NT2/D1 (cell line): ENCODE measurements around the gene VSTM2L.

ENCODE experiments used
- SUZ12 ChIP-seq: IDR thresholded peaks from 2 replicates; pipeline ENCODE4 v1.6.1; 2011; ENCODE audit not compliant: insufficient read length, insufficient read depth; ENCODE audit errors: extremely low read depth
- YY1 ChIP-seq: IDR thresholded peaks from 2 replicates; pipeline ENCODE4 v1.6.1; 2011; ENCODE audit not compliant: insufficient read length, insufficient read depth

GRCh38 chr20:37913567-37914366 is 10.8 kb downstream of the VSTM2L start:
- no peak for TF ChIP-seq SUZ12
- TF ChIP-seq YY1: no peak
